Measurements from ENCODE around the gene SFXN1.

DNA sequence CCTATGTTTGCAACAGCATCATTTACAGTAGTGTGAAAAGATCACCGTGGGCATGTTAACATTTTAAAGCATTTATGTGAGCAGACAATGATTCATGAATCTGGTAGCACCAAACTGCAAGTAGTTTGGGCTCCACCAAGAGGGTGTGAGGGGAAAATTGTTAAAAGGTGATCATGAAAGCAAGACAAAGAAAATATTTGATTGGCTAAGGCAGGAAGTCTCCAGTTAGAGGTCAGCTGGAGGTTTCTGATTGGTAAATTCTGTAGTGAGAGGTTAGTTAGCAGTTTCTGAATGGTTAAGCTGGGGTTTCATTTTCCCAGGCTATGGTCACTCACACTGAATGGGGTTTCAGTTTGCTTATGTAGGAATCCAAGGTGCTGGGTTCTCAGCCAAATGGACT lies 20.9 kb upstream of the SFXN1 start:
- TF ChIP-seq EP300 (IDR thresholded peaks at IDR 0.05; ENCODE audit: borderline replicate concordance): no peak
- TF ChIP-seq, protein P1, sequence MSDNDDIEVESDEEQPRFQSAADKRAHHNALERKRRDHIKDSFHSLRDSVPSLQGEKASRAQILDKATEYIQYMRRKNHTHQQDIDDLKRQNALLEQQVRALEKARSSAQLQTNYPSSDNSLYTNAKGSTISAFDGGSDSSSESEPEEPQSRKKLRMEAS (IDR thresholded peaks at IDR 0.05): no peak
- no peak for TF ChIP-seq YY1 (IDR thresholded peaks at IDR 0.05; ENCODE audit: low read depth)
- TF ChIP-seq TEAD4 (IDR thresholded peaks at IDR 0.05): no peak

Measured in Ishikawa (cell line).